Stimulated activated naive CD4-positive, alpha-beta T cell (primary cell): Measurements from ENCODE around the gene DOCK2.

Experiments
- DNase-seq, 6 experiments: peaks; one replicate each; lab custom pipeline; 2025; lab: John Stamatoyannopoulos, UW

The DOCK2 gene

DNA sequence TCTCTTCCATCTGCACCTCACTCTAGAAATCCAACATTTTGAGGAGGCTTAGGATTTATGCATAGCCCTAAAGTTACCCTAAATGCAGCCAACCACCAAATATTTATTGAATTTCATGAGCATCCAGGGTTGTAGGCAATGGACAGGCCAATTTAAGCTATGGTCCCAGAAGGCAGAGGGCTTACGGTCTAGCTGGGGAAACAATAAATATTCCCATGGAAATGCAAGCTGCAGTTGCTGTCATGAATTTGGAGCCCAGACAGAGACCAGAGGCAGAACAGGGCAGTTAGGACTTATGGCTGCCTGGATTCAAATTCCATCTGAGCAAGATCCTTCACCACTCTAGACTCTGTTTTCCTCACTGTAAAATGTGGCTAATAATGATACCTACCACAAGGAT lies 352.3 kb downstream of the DOCK2 start:
- DNase-seq: no peak

DNA sequence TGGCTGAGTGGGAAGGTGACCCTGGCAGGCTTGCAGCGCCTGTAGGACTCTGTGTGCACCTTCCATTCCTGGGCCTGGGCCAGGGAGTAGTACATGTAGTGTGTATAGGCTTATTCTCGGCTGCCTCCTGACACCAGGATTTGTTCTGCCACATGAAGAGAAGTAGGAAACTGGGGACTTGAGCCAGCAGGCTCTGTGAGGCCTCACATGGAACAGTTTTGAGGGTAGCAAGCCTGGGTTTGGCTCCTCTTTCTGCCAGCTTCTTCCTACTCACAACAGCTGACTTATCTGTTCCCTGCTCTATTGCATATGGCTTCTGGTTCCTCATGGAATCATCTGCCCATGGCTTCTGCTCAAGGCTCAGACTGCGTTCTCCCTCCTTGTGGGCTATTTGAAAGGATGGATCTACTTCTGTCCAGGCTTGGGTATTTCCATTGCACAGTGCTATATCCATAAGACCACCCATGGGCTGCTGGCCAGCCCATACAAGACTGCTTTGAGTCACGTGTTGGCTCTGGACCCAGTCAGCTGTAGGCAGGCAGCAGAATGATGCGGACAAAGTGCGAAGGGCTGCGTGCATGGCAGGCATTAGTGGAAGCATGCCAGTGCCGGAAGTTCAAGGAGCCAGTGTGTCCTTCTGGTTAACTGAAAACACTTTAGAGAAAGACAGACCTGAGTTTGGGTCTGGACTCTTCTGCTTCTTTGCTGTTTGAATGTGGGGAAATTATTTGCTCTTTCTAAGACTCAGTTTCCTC lies 354.2 kb downstream of the DOCK2 start:
- DNase-seq: no peak

DNA sequence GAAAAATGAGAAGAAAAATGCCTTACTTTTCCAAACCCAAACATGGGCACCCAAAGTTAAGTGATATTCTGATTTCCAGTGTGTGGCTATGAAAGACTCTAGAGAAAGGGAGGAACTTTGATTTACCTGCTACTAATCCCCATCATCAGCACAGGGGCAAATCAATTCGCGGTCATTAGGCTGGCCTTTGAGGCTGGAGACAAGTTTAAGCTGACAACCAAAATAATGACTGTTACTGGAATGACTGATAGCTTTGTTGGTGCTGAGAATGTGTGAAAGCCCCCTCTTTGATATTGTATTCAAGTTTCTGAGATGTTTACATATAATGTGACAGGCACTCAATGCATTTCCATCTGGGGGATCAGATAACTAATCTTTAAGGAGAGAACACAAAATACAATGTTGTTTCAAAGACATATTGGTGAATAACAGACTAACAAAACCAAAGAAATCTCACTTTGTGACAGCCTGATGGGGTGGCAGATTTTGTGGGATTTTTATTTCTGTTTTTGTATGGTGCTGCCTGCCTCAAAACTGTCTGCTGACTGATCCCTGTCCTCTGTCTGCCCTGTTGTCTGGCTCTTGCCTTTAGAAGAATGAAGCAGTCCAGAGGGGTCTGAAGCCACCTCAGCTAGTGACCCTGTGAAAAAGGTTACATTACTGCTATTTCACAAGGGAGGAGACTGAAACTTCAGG lies 355.9 kb downstream of the DOCK2 start:
- DNase-seq: no peak

GRCh38 chr5:169993485-169993790 lies 356.4 kb downstream of the DOCK2 start:
- no peak for DNase-seq

DNA sequence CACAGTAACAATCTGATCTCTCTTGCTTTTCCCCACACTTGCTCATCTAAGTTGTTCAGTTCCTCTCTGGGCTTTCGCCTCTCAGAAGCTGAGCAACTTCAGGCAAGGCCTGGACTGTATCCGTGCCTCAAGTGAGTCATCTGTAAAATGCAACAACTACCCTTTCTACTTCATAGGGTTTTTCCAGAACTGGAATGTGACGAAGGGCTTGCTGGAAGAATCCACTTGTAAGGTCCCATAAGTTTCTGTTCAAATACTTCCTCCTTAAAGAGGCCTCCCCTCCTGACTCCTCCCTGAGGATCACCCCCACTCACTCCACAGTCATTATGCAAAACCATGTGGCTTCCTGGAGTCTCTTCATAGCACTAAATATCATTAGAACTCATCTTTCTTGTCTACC lies 360.7 kb downstream of the DOCK2 start:
- DNase-seq: no peak

- no peak for DNase-seq
These were observed 362.5 kb downstream of the DOCK2 start for GRCh38 chr5:169999621-170000020.

DNA sequence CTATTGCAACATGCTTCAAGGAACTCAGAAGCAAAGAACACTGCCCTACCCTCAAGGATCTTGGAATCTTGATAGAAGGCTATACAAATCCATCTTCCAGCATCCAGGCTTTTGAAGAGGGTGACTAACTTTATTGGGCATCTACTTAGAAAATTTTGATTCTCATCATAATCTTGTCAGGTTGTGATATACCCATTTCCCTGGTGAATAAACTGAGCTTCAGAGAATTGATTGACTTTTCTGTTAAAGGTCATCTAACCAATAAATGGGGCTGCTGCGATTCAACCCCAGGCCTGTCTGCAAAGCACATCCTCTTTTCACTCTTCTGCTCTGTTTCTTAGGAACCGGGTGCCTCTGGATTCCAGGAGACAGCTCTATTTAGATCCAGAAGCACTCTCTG lies 363.1 kb downstream of the DOCK2 start:
- no peak for DNase-seq

- no peak for DNase-seq
These were observed 368.9 kb downstream of the DOCK2 start for GRCh38 chr5:170006021-170006420.

DNA sequence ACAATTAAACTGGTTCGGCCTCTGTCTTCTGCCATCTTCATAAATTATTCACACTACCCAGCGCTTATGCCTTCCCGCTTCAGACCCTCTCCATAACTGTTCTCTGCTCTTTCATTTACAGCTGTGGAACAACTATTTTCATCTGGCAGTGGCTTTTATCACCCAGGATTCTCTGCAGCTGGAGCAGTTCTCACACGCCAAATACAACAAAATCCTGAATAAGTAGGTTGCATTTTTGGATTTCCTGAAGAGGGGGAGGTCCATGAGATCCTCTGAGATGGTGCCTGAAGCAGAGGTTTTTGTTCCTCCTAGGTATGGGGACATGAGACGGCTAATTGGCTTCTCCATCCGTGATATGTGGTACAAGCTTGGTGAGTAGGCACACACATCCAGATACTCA lies 371.3 kb downstream of the DOCK2 start:
- no peak for DNase-seq

GRCh38 chr5:170010595-170010994 lies 373.5 kb downstream of the DOCK2 start:
- DNase-seq: no peak

DNA sequence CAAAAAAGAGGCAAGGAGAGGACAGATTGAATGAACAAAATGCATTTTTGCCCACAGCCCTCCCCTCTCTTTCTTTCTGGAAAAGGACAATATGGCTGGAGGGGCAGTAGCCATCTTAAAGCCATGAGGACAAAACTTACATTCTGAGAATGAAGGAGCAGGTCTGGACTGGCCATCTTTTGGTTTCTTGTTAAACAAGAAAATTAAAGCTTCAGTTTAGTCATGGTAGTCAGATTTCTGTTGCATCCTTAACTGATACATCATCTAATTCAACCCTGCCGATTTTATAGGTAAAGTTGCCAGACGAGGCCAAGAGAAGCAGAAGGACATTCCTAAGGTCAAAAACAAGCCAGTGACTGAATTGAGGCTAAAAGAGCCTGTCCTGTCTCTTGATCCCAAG lies 374.7 kb downstream of the DOCK2 start:
- no peak for DNase-seq

DNA sequence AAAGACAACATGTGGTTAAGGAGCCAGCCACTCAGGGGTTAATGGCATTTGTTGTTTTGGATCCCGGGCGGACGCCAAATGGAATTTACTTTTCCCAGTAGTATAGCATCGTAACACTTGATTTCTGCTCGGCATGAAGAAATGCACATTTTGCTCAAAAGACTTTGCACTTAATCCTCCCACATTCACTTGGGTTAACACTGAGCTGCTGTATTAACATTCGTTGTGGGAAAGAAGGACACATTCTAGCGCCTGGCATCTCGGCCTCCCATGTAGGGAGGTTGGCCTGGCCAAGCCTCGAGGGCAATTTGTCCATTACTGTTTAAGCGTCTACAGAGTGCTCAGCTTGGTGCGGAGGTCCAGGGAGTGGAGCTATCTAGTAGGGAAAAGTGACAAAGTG lies 375.5 kb downstream of the DOCK2 start:
- DNase-seq: no peak

- no peak for DNase-seq
These were observed 383.3 kb downstream of the DOCK2 start for GRCh38 chr5:170020423-170020822.

GRCh38 chr5:170021506-170021905 lies 384.4 kb downstream of the DOCK2 start:
- DNase-seq: no peak

DNA sequence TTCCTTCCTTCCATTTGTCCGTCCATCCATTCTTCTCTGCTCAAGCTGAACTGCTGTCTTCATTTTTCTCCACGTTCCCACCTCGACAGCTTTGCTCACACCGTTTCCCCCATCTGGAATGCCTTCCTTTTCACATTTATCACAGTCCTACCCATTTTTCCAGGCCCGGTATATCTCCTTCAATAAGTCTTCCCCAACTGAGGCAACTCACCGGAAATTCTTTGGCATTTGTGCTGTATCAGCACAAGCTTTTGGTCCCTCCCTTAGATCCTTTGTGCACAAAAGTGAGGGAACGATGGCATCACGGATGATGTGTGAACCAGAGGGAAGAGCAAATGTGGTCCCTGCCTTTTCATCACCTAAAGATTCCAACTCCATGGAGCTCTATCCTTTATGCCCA lies 388.8 kb downstream of the DOCK2 start:
- DNase-seq: no peak

DNA sequence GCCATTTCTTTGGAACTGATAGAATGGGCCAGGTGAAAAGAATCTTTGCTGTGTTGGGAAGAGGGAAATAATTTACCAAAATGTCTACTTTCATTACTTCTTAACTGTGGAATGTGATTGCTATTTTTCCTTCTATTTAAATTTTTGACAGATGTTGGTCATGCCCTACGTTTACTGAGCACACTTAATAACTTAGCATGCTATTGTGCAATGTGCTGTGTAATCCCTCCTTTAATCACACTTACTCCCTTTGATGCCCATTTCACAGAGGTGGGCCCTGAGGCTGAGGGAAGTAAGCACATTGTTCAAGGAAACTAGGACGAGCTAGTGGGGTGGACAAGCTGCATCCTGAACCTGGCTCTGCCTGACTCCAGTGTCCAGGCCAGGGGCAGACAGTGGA lies 391.0 kb downstream of the DOCK2 start:
- no peak for DNase-seq

- DNase-seq: no peak
These were observed 397.2 kb downstream of the DOCK2 start for GRCh38 chr5:170034231-170034630.

- DNase-seq: no peak
These were observed 401.2 kb downstream of the DOCK2 start for GRCh38 chr5:170038241-170038640.

GRCh38 chr5:170039830-170040229 lies 402.8 kb downstream of the DOCK2 start:
- no peak for DNase-seq

- DNase-seq: no peak
These were observed 409.2 kb downstream of the DOCK2 start for GRCh38 chr5:170046241-170046640.

DNA sequence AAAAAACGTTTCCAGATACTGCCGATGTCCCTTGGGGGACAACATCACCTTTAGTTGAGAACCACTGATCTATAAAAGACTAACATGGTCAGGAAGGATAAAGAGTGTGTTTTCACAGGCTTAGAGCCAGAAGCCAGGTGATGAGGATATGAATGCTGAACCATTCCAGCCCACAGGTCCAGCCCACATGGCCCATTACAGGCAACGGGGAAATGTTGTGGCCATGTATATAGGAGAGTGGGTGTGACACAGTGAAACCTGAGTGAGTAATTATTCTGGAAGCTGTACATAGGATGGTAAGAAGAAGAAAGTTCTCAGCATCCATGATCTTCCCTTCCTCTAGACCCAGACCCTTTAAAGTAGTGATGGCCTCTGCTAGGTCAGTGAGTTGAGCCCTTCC lies 412.6 kb downstream of the DOCK2 start:
- DNase-seq: no peak

GRCh38 chr5:170053896-170054295 lies 416.8 kb downstream of the DOCK2 start:
- DNase-seq: no peak

DNA sequence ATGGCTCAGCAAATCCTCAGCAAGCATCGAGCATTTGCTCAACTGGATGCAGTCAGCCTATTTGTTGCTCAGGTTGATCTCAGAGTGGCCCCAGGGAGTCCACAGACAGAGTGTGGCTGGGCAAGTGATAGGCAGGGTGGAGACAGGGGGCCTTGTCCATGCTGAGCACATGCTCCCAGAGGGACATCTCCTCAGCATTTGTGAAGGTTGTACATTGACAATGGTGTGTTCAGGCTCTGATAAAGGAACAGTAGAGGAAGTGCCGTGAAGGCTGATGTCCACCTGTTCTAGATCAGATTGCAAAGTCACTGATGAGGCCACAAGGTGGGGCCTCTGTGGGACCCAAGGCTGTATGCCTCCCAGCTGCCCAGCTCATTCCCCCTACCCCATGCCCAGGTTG lies 418.5 kb downstream of the DOCK2 start:
- no peak for DNase-seq
